ENCODE measurements around the gene KRTAP9-7.

The KRTAP9-7 gene

GRCh38 chr17:41271858-41272257 lies 3.6 kb upstream of the KRTAP9-7 start:
- H3K27ac ChIP-seq = no peak overlapping the region

GRCh38 chr17:41278176-41278955 lies 2.9 kb downstream of the KRTAP9-7 start:
- Histone ChIP-seq H3K27me3 (no peaks in the 10 kb centered on the region), H3K4me1 (peaks cover 0 to 12% (median 0%) of the 10 kb centered on the region in 10 experiments; a peak in 5 of 20 replicates), H3K27ac (no peak overlapping the region), H3K9ac (no peak overlapping the region), H3K4me2 (no peak overlapping the region), H4K20me1 (no peaks in the 10 kb centered on the region), H3K9me3 (replicated peaks in 1 of 11) (0 out of 22 replicates have a peak, but pooled peaks cover 0 to 6% (median 0%) of the 10 kb centered on the region in 11 experiments), H3K36me3 (no peaks in the 10 kb centered on the region), H3K4me3 (no peak overlapping the region)
- no peak for TF ChIP-seq Cebpa-rat (IDR thresholded peaks at IDR 0.05)

More at GRCh38 chr17:41271858-41272257, 3.6 kb upstream of the KRTAP9-7 start:
- Histone ChIP-seq H4K20me1 (no peaks in the 10 kb centered on the region), H3K9me3 (replicated peaks in 1 of 11) (no peaks in the 10 kb centered on the region), H3K4me2 (no peak overlapping the region), H3K4me3 (no peak overlapping the region), H3K4me1 (peaks cover 0 to 10% (median 0%) of the 10 kb centered on the region in 10 experiments; a peak in 4 of 20 replicates), H3K36me3 (no peaks in the 10 kb centered on the region), H3K9ac (no peak overlapping the region), H3K27me3 (no peaks in the 10 kb centered on the region)
- TF ChIP-seq Cebpa-rat (IDR thresholded peaks at IDR 0.05) = no peak

- Histone ChIP-seq H3K27me3 (no peaks in the 10 kb centered on the region), H3K4me2 (peak overlapping the region in 7 of 11 experiments; percentile 11 to 69 (median 38); a peak in 12 of 22 replicates), H3K4me1 (peaks cover 0 to 37% (median 11%) of the 10 kb centered on the region in 10 experiments; a peak in 12 of 20 replicates), H3K27ac (no peak overlapping the region), H4K20me1 (no peaks in the 10 kb centered on the region), H3K4me3 (no peak overlapping the region), H3K9ac (no peak overlapping the region), H3K36me3 (no peaks in the 10 kb centered on the region), H3K9me3 (replicated peaks in 1 of 11) (0 out of 22 replicates have a peak, but pooled peaks cover 0 to 6% (median 0%) of the 10 kb centered on the region in 11 experiments)
- TF ChIP-seq Cebpa-rat (IDR thresholded peaks at IDR 0.05) = no peak
Measured at GRCh38 chr17:41284043-41284442, 8.5 kb downstream of the KRTAP9-7 start.

GRCh38 chr17:41284546-41284945 lies 9.0 kb downstream of the KRTAP9-7 start:
- H3K27ac ChIP-seq = no peak overlapping the region
- H3K27me3 ChIP-seq = no peaks in the 10 kb centered on the region
- H3K4me1 ChIP-seq = peaks cover 0 to 37% (median 11%) of the 10 kb centered on the region in 10 experiments; a peak in 12 of 20 replicates
- H3K9ac ChIP-seq = no peak overlapping the region
- H3K4me3 ChIP-seq = no peak overlapping the region
- no peaks in the 10 kb centered on the region for H4K20me1 ChIP-seq
- peak overlapping the region in 7 of 11 experiments; percentile 11 to 69 (median 38); a peak in 13 of 22 replicates for H3K4me2 ChIP-seq
- TF ChIP-seq Cebpa-rat (IDR thresholded peaks at IDR 0.05) = peak in 2 of 11 experiments; percentile 15 to 30; a peak in 1 of 22 replicates
- H3K36me3 ChIP-seq = no peaks in the 10 kb centered on the region
- H3K9me3 ChIP-seq (replicated peaks in 1 of 11) = 0 out of 22 replicates have a peak, but pooled peaks cover 0 to 6% (median 0%) of the 10 kb centered on the region in 11 experiments

GRCh38 chr17:41287050-41287449 lies 11.6 kb downstream of the KRTAP9-7 start:
- Histone ChIP-seq H3K9me3 (replicated peaks in 1 of 11) (no peaks in the 10 kb centered on the region), H3K4me2 (peak overlapping the region in 2 of 11 experiments; percentile 2 to 17; a peak in 2 of 22 replicates), H3K36me3 (no peaks in the 10 kb centered on the region), H4K20me1 (no peaks in the 10 kb centered on the region), H3K4me1 (peaks cover 0 to 37% (median 11%) of the 10 kb centered on the region in 10 experiments; a peak in 12 of 20 replicates), H3K27me3 (no peaks in the 10 kb centered on the region), H3K9ac (no peak overlapping the region), H3K27ac (no peak overlapping the region), H3K4me3 (no peak overlapping the region)
- TF ChIP-seq Cebpa-rat (IDR thresholded peaks at IDR 0.05) = no peak

GRCh38 chr17:41294016-41294415 lies 18.5 kb downstream of the KRTAP9-7 start:
- Histone ChIP-seq H3K27ac (no peak overlapping the region), H4K20me1 (no peaks in the 10 kb centered on the region), H3K4me1 (peaks cover 0 to 5% (median 0%) of the 10 kb centered on the region in 10 experiments; a peak in 1 of 20 replicates), H3K36me3 (no peaks in the 10 kb centered on the region), H3K9me3 (replicated peaks in 1 of 11) (peaks cover 0 to 8% (median 0%) of the 10 kb centered on the region in 11 experiments; a peak in 6 of 22 replicates), H3K4me3 (no peak overlapping the region), H3K4me2 (no peak overlapping the region), H3K27me3 (no peaks in the 10 kb centered on the region), H3K9ac (no peak overlapping the region)
- TF ChIP-seq Cebpa-rat (IDR thresholded peaks at IDR 0.05) = no peak

GRCh38 chr17:41296846-41297245 lies 21.3 kb downstream of the KRTAP9-7 start:
- Histone ChIP-seq H3K4me2 (no peak overlapping the region), H3K27me3 (no peaks in the 10 kb centered on the region), H3K9ac (no peak overlapping the region), H3K36me3 (no peaks in the 10 kb centered on the region), H4K20me1 (no peaks in the 10 kb centered on the region), H3K27ac (no peak overlapping the region), H3K9me3 (replicated peaks in 1 of 11) (peaks cover 0 to 13% (median 6%) of the 10 kb centered on the region in 11 experiments; a peak in 11 of 22 replicates), H3K4me1 (peaks cover 0 to 5% (median 0%) of the 10 kb centered on the region in 10 experiments; a peak in 1 of 20 replicates), H3K4me3 (no peak overlapping the region)
- no peak for TF ChIP-seq Cebpa-rat (IDR thresholded peaks at IDR 0.05)

- peaks cover 0 to 15% (median 6%) of the 10 kb centered on the region in 10 experiments; a peak in 10 of 20 replicates for H3K4me1 ChIP-seq
- H3K36me3 ChIP-seq = no peaks in the 10 kb centered on the region
- no peaks in the 10 kb centered on the region for H4K20me1 ChIP-seq
- H3K4me2 ChIP-seq = no peak overlapping the region
- no peak overlapping the region for H3K4me3 ChIP-seq
- H3K9me3 ChIP-seq (replicated peaks in 1 of 11) = peaks cover 0 to 19% (median 6%) of the 10 kb centered on the region in 11 experiments; a peak in 11 of 22 replicates
- no peak overlapping the region for H3K9ac ChIP-seq
- no peaks in the 10 kb centered on the region for H3K27me3 ChIP-seq
- H3K27ac ChIP-seq = no peak overlapping the region
- no peak for TF ChIP-seq Cebpa-rat (IDR thresholded peaks at IDR 0.05)
Measured at GRCh38 chr17:41298458-41299135, 23.1 kb downstream of the KRTAP9-7 start.

Data from BLaER1 treated with 17β-estradiol and CSF1 and Interleukin-3, amounts not matched to agents 10 nM and 100 nM (cell line).